HEK293 (cell line): Measurements from ENCODE around the gene OCLN.

Experiments used
- CTCF ChIA-PET: fragments of 350-600 bp; formaldehyde crosslinking; extraction: SDS; loops from one replicate; lab custom pipeline; 2021; ENCODE audit warnings: antibody characterized with exemption; lab: Yijun Ruan, JAX
- POLR2A ChIA-PET: fragments of 300-600 bp; formaldehyde crosslinking; extraction: SDS; loops from one replicate; lab custom pipeline; 2020; ENCODE audit warnings: antibody characterized with exemption, inconsistent platforms; lab: Yijun Ruan, JAX
- H3K27ac ChIP-seq: fragments of 200-500 bp; sonication (Bioruptor generic); 2 replicates; pipeline ENCODE4 v1.5.1; 2014; ENCODE audit warnings: low read depth, low read length, control low read depth, inconsistent platforms; ENCODE audit errors: extremely low read depth
- H3K36me3 ChIP-seq, 2 experiments: fragments of 200-500 bp in 1 of 2; sonication (Bioruptor generic) in 1 of 2; 1 replicate in 1 of 2; 2 replicates in 1 of 2; pipeline ENCODE4 v1.5.1; 2014 to 2017; ENCODE audit warnings: inconsistent platforms in 2 of 2, low read length in 2 of 2; ENCODE audit not compliant: control insufficient read depth in 2 of 2, insufficient read depth in 1 of 2
- H3K4me1 ChIP-seq: fragments of 200-500 bp; sonication (Bioruptor generic); 2 replicates; pipeline ENCODE4 v1.5.1; 2014; ENCODE audit warnings: mild to moderate bottlenecking, low read length, inconsistent platforms; ENCODE audit not compliant: control insufficient read depth, insufficient read depth
- H3K4me3 ChIP-seq: 2 replicates; pipeline ENCODE4 v1.5.1; 2011; ENCODE audit warnings: low read depth, mild to moderate bottlenecking, control low read depth, low read length, moderate library complexity
- H3K9me3 ChIP-seq: fragments of 200-500 bp; sonication (Bioruptor generic); 2 replicates; pipeline ENCODE4 v1.5.1; 2014; ENCODE audit warnings: low read depth, low read length, inconsistent platforms; ENCODE audit not compliant: control insufficient read depth, insufficient read depth
- BCL11A ChIP-seq: fragments of 450-650 bp; formaldehyde crosslinking; IDR thresholded peaks from 2 replicates; pipeline ENCODE4 v1.5.1; 2016; ENCODE audit warnings: low read depth, missing biosample characterization, missing genetic modification characterization
- FEZF1 ChIP-seq: fragments of 450-650 bp; formaldehyde crosslinking; IDR thresholded peaks from 2 replicates; pipeline ENCODE4 v1.5.1; 2016; ENCODE audit warnings: missing biosample characterization, missing genetic modification characterization
- GLIS2 ChIP-seq: fragments of 450-650 bp; formaldehyde crosslinking; IDR thresholded peaks from 2 replicates; pipeline ENCODE4 v1.5.1; 2016; ENCODE audit warnings: missing biosample characterization, missing genetic modification characterization
- OSR2 ChIP-seq: fragments of 450-650 bp; formaldehyde crosslinking; IDR thresholded peaks from 2 replicates; pipeline ENCODE4 v1.5.1; 2016; ENCODE audit warnings: missing biosample characterization, missing genetic modification characterization
- SETDB1 ChIP-seq: IDR thresholded peaks from one replicate; pipeline ENCODE4 v1.6.1; 2017; ENCODE audit warnings: mild to moderate bottlenecking, low read length, moderate library complexity, mixed read lengths; ENCODE audit not compliant: insufficient read length
- SP2 ChIP-seq: fragments of 450-650 bp; formaldehyde crosslinking; IDR thresholded peaks from 2 replicates; pipeline ENCODE4 v1.5.1; 2016; ENCODE audit warnings: missing biosample characterization, missing genetic modification characterization
- SP3 ChIP-seq: fragments of 450-650 bp; formaldehyde crosslinking; IDR thresholded peaks from 2 replicates; pipeline ENCODE4 v1.5.1; 2016; ENCODE audit warnings: missing biosample characterization, missing genetic modification characterization
- ZBTB1 ChIP-seq: fragments of 450-650 bp; formaldehyde crosslinking; IDR thresholded peaks from 2 replicates; pipeline ENCODE4 v1.5.1; 2016; ENCODE audit warnings: missing biosample characterization, missing genetic modification characterization
- ZBTB21 ChIP-seq: fragments of 450-650 bp; formaldehyde crosslinking; IDR thresholded peaks from 2 replicates; pipeline ENCODE4 v1.5.1; 2017; ENCODE audit warnings: missing biosample characterization, missing genetic modification characterization
- ZBTB44 ChIP-seq: fragments of 450-650 bp; IDR thresholded peaks from 2 replicates; pipeline ENCODE4 v1.5.1; 2018; ENCODE audit warnings: missing biosample characterization, mild to moderate bottlenecking, missing genetic modification characterization
- ZFP69B ChIP-seq: fragments of 450-650 bp; formaldehyde crosslinking; IDR thresholded peaks from 2 replicates; pipeline ENCODE4 v1.5.1; 2016; ENCODE audit warnings: missing biosample characterization, missing genetic modification characterization
- ZNF114 ChIP-seq: fragments of 450-650 bp; formaldehyde crosslinking; IDR thresholded peaks from 2 replicates; pipeline ENCODE4 v1.5.0; 2017; ENCODE audit warnings: missing biosample characterization, missing genetic modification characterization
- ZNF23 ChIP-seq: fragments of 450-650 bp; formaldehyde crosslinking; IDR thresholded peaks from 2 replicates; pipeline ENCODE4 v1.5.1; 2016; ENCODE audit warnings: missing biosample characterization, missing genetic modification characterization, borderline replicate concordance
- ZNF510 ChIP-seq: fragments of 450-650 bp; formaldehyde crosslinking; IDR thresholded peaks from 2 replicates; pipeline ENCODE4 v1.5.1; 2018; ENCODE audit warnings: mild to moderate bottlenecking, missing genetic modification characterization, missing biosample characterization; ENCODE audit not compliant: insufficient replicate concordance
- ZNF558 ChIP-seq: fragments of 450-650 bp; formaldehyde crosslinking; IDR thresholded peaks from 2 replicates; pipeline ENCODE4 v1.5.1; 2016; ENCODE audit warnings: missing biosample characterization, missing genetic modification characterization
- ZNF629 ChIP-seq: fragments of 450-650 bp; formaldehyde crosslinking; IDR thresholded peaks from 2 replicates; pipeline ENCODE4 v1.5.1; 2017; ENCODE audit warnings: missing biosample characterization, missing genetic modification characterization
- ZNF645 ChIP-seq: fragments of 450-650 bp; formaldehyde crosslinking; IDR thresholded peaks from 2 replicates; pipeline ENCODE4; 2016; ENCODE audit warnings: missing biosample characterization, missing genetic modification characterization
- ZNF692 ChIP-seq: fragments of 450-650 bp; formaldehyde crosslinking; IDR thresholded peaks from 2 replicates; pipeline ENCODE4 v1.5.1; 2016; ENCODE audit warnings: missing biosample characterization, missing genetic modification characterization
- ZNF837 ChIP-seq: fragments of 450-650 bp; formaldehyde crosslinking; IDR thresholded peaks from 2 replicates; pipeline ENCODE4 v1.5.1; 2016; ENCODE audit warnings: missing biosample characterization, missing genetic modification characterization
- ZSCAN23 ChIP-seq: fragments of 450-650 bp; formaldehyde crosslinking; IDR thresholded peaks from 2 replicates; pipeline ENCODE4 v1.5.1; 2016; ENCODE audit warnings: missing biosample characterization, missing genetic modification characterization
- TF ChIP-seq, protein P1 (sequence below): fragments of 450-650 bp; formaldehyde crosslinking; IDR thresholded peaks from 2 replicates; pipeline ENCODE4 v1.5.1; 2016; ENCODE audit warnings: missing biosample characterization, missing genetic modification characterization
- TF ChIP-seq, protein P2 (sequence below): fragments of 450-650 bp; formaldehyde crosslinking; optimal IDR thresholded peaks from 2 replicates; pipeline ENCODE3; 2016; ENCODE audit warnings: missing biosample characterization, mild to moderate bottlenecking, missing genetic modification characterization
- TF ChIP-seq, protein P3 (sequence below): fragments of 450-650 bp; formaldehyde crosslinking; IDR thresholded peaks from 2 replicates; pipeline ENCODE4 v1.5.1; 2016; ENCODE audit warnings: missing biosample characterization, missing genetic modification characterization

The OCLN gene

DNA sequence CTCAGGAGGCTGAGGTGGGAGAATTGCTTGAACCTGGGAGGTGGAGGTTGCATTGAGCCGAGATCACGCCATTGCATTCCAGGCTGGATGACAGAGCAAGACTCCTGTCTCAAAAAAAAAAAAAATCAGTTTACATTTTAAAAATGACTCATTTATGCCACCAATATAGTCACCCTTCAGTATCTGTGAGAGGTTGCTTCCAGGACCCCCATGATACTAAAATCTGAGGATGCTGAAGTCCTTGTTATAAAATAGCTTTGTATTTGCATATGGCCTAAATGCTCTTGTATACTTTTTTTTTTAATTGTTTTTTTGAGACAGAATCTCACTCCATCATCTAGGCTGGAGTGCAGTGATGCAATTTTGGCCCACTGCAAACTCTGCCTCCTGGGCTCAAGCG lies 5.8 kb downstream of the OCLN start (continued):
- TF ChIP-seq, protein P1, sequence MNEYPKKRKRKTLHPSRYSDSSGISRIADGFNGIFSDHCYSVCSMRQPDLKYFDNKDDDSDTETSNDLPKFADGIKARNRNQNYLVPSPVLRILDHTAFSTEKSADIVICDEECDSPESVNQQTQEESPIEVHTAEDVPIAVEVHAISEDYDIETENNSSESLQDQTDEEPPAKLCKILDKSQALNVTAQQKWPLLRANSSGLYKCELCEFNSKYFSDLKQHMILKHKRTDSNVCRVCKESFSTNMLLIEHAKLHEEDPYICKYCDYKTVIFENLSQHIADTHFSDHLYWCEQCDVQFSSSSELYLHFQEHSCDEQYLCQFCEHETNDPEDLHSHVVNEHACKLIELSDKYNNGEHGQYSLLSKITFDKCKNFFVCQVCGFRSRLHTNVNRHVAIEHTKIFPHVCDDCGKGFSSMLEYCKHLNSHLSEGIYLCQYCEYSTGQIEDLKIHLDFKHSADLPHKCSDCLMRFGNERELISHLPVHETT (tag by site-specific recombination) = 0 out of 2 replicates have a peak, but pooled peaks have one; percentile 17
- no peak for TF ChIP-seq ZBTB1 (tag by site-specific recombination)
- TF ChIP-seq SETDB1 = no peak

GRCh38 chr5:69502367-69502766 lies 9.8 kb downstream of the OCLN start:
- ChIA-PET POLR2A (interaction anchor here (1.1 to 1.6 kb wide), 2 partner anchors 9 to 10 kb away, joined by 3 to 7 read pairs; partner anchors contain the start of gene OCLN), CTCF (interaction anchor here (0.6 kb wide), 1 partner anchor 92 kb away, joined by 5 read pairs; no protein-coding TSS in a partner anchor)
- peaks cover 19% of the 10 kb centered on the region for H3K4me1 ChIP-seq

GRCh38 chr5:69502767-69503488 lies 10.3 kb downstream of the OCLN start:
- ChIA-PET POLR2A (no interaction called here), CTCF (interaction anchor here (0.6 kb wide), 1 partner anchor 92 kb away, joined by 5 read pairs; no protein-coding TSS in a partner anchor)
- H3K4me3 ChIP-seq = no peak overlapping the region; the same call in none of the 2 replicates
- no peaks in the 10 kb centered on the region for H3K9me3 ChIP-seq
- peak overlapping the region; percentile 52 for H3K27ac ChIP-seq
- H3K36me3 ChIP-seq = peaks cover 17 to 18% of the 10 kb centered on the region in 2 experiments
- peaks cover 19% of the 10 kb centered on the region for H3K4me1 ChIP-seq
- TF ChIP-seq ZNF510 (tag by site-specific recombination) = no peak
- TF ChIP-seq ZBTB21 (tag by site-specific recombination) = 0 out of 2 replicates have a peak, but pooled peaks have one; percentile 19
- TF ChIP-seq ZBTB44 (tag by site-specific recombination) = no peak
- peak; percentile 47 for TF ChIP-seq OSR2 (tag by site-specific recombination)
- TF ChIP-seq, protein P2, sequence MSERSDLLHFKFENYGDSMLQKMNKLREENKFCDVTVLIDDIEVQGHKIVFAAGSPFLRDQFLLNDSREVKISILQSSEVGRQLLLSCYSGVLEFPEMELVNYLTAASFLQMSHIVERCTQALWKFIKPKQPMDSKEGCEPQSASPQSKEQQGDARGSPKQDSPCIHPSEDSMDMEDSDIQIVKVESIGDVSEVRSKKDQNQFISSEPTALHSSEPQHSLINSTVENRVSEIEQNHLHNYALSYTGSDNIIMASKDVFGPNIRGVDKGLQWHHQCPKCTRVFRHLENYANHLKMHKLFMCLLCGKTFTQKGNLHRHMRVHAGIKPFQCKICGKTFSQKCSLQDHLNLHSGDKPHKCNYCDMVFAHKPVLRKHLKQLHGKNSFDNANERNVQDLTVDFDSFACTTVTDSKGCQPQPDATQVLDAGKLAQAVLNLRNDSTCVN (tag by site-specific recombination) = no peak
- TF ChIP-seq BCL11A (tag by site-specific recombination) = peak; percentile 74; the same call in 1 of the 2 replicates
- 0 out of 2 replicates have a peak, but pooled peaks have one; percentile 55 for TF ChIP-seq ZSCAN23 (tag by site-specific recombination)
- peak; percentile 89 for TF ChIP-seq ZNF629 (tag by site-specific recombination)
- TF ChIP-seq ZNF692 = peak; percentile 44
- TF ChIP-seq ZNF23 (tag by site-specific recombination) = no peak
- TF ChIP-seq ZNF645 (tag by site-specific recombination) = no peak
- no peak for TF ChIP-seq SP2 (tag by site-specific recombination)
- TF ChIP-seq, protein P3, sequence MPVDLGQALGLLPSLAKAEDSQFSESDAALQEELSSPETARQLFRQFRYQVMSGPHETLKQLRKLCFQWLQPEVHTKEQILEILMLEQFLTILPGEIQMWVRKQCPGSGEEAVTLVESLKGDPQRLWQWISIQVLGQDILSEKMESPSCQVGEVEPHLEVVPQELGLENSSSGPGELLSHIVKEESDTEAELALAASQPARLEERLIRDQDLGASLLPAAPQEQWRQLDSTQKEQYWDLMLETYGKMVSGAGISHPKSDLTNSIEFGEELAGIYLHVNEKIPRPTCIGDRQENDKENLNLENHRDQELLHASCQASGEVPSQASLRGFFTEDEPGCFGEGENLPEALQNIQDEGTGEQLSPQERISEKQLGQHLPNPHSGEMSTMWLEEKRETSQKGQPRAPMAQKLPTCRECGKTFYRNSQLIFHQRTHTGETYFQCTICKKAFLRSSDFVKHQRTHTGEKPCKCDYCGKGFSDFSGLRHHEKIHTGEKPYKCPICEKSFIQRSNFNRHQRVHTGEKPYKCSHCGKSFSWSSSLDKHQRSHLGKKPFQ = no peak
- no peak for TF ChIP-seq GLIS2
- TF ChIP-seq SP3 (tag by site-specific recombination) = 0 out of 2 replicates have a peak, but pooled peaks have one; percentile 22
- no peak for TF ChIP-seq ZNF837 (tag by site-specific recombination)

More at GRCh38 chr5:69502367-69502766, 9.8 kb downstream of the OCLN start:
- H3K27ac ChIP-seq = peak overlapping the region; percentile 52; the same call in 1 of the 2 replicates
- H3K36me3 ChIP-seq = peaks cover 12 to 17% of the 10 kb centered on the region in 2 experiments; a peak in 2 of 3 replicates
- H3K9me3 ChIP-seq = no peaks in the 10 kb centered on the region
- peak overlapping the region; percentile 7 for H3K4me3 ChIP-seq
- TF ChIP-seq FEZF1 (tag by site-specific recombination) = no peak
- peak; percentile 6; the same call in 1 of the 2 replicates for TF ChIP-seq ZNF558 (tag by site-specific recombination)
- TF ChIP-seq ZNF114 (tag by site-specific recombination) = no peak
- no peak for TF ChIP-seq ZFP69B
